GM19452 (cell line): Measurements from ENCODE around the gene DNAAF8.
"Not testable (repeated sequence)": the region's sequence is repeated elsewhere in the genome, so short reads cannot be mapped to it uniquely, and the experiment has no call there.

Source experiments
- ATAC-seq: cut with Tn5 transposase; IDR thresholded peaks from one replicate; pipeline ENCODE4 v1.9.1; 2021; ENCODE audit not compliant: unreplicated experiment

The DNAAF8 gene

GRCh38 chr16:4780235-4780634 is 45.9 kb downstream of the DNAAF8 start:
- ATAC-seq: no peak

GRCh38 chr16:4783251-4783950 is 49.1 kb downstream of the DNAAF8 start:
- ATAC-seq: no peak

DNA sequence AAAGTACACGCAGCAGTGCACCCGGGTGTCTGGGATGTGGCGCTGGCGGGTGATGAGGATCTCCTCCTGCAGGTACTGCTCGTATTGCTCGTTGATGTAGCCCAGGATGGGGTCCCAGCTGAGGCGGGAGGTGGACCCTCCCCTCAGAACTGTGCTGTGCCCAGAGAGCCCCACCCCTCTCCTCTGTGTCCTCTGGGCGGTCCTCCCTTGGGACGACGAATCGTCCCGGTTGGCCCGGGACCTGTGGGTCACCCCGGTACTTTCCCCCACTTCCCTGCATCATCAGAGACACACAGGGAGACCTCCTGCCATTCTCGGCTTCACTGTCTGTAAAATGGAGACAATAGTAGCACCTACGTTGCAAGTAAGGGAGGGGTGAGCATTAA is 49.6 kb downstream of the DNAAF8 start:
- ATAC-seq: no peak

DNA sequence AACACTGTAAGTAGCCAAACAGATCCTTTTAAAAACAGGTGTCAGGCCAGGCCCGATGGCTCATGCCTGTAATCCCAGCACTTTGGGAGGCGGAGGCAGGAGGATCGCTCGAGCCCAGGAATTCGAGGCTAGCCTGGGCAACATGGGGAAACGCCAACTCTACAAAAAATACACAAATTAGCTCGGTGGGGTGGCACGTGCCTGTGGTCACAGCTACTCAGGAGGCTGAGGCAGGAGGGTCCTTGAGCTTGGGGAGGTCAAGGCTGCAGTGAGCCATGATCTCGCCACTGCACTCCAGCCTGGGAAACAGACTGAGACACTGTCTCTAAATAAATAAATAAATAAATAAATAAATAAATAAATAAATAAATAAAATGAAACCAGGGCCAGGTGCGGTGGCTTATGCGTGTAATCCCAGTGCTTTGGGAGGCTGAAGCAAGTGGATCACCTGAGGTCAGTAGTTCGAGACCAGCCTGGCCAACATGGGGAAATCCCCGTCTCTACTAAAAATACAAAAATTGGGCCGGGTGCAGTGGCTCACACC is 50.2 kb downstream of the DNAAF8 start:
- not testable (repeated sequence) for ATAC-seq

- no peak for ATAC-seq
Observed at GRCh38 chr16:4785758-4786433, 51.6 kb downstream of the DNAAF8 start.

DNA sequence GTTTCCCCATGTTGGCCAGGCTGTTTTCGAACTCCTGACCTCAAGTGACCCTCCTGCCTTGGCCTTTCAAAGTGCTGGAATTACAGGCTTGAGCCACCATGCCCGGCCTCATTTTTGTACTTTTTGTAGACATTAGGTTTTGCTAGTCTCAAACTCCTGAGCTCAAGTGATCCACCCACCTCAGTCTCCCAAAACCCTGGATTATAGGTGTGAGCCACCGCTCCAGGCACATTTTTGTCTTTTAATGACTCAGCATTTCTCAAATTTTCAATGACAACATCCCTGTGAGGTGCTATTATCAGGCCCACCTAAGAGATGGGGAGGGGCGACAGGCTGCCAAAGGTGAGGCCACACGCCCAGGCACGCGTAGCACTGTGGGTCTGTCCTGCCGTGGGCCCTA is 52.7 kb downstream of the DNAAF8 start:
- ATAC-seq: no peak

DNA sequence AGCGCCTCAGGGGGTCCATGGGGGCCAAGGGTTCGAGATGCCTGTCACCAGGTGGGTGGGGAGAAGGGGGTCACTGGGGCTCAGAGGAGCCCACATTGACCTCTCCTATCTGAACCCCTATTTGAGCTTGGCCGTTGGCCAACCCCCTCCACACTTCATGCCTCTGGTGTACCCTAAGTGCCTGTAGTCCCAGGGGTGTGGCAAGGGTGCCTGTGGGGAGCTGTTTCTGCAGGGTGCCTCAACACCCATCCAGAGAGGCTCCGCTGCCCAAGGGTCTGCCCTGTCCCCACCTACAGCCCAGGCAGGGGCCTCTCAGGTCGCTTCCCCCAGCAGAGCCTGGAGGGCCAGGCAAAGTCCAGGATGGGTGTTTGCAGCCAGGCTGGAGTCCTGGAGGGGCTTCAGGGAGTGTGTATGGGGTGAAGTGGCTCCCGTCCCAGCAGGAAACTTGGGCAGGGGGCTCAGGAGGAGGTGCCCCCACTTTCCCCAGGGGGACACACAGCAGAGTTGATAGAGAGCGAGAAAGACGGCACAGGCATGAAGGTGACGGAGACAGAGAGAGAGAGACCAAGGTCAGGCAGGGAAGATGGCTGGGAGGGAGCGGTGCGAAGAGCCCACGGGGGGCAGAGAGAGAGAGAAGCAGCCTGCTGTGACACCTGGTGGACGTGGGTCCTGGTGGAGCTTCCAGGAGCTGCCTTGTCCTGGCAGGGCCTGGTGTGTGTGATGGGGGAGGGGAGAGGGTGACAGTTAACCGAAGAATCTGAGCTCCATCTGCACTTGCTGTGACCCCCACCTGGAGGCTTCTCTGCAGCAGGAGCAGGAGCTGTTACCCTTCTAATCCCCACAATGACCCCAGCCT is 53.5 kb downstream of the DNAAF8 start, which contains the start of gene SEPTIN12:
Gene SEPTIN12 (minus strand): TSS at position 719 of the 856 bp plus-strand sequence. CDS start 700 bp downstream, at position 19.
- ATAC-seq: no peak

DNA sequence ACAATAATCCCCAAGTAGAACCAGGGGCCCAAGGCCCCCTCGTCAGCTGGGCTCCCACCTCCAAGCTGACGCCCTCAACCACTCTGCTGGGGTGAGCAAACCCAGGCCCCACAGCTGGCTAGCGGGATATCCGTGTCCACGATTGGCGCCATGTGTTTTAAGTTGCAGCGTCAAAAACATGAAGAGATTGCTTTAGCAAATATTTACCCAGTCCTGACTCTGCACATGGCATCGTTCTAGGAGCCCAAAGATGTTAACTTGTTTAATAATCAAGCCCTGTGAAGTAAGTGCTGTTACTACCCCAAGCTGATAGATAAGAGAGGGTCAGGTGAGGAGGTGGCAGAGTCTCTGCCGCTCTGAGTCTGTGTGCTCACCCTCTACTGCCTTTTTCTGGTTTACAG is 54.2 kb downstream of the DNAAF8 start:
- no peak for ATAC-seq

DNA sequence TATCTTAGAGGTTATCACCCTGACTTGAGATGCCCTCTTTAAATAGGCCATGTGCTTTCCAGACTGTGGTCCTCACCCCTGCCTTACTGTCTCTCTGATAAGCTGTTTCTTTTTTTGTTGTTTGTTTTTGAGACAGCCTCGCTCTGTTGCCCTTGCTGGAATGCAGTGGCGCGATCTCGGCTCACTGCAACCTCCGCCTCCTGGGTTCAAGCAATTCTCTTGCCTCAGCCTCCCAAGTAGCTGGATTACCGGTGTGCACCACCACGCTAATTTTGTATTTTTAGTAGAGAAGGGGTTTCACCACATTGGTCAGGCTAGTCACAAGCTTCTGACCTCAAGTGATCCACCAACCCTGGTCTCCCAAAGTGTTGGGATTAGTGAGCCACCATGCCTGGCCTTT is 54.6 kb downstream of the DNAAF8 start:
- ATAC-seq: no peak

DNA sequence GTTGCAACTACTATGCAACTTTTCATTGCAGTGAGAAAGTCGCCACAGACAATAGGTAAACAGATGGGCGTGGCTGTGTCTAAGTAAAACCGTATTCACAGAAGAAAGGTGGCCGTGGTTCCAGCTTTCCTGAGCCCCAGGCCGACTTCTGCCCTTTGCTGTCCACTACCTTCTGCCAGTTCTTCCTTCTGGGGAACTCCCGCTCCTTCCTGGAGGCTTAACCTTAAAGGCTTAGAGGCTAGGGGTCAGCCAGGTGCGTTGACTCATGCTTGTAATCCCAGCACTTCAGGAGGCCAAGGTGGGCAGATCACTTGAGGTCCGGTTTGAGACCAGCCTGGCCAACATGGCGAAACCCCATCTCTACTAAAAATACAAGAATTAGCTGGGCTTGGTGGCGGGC is 55.9 kb downstream of the DNAAF8 start:
- no peak for ATAC-seq

DNA sequence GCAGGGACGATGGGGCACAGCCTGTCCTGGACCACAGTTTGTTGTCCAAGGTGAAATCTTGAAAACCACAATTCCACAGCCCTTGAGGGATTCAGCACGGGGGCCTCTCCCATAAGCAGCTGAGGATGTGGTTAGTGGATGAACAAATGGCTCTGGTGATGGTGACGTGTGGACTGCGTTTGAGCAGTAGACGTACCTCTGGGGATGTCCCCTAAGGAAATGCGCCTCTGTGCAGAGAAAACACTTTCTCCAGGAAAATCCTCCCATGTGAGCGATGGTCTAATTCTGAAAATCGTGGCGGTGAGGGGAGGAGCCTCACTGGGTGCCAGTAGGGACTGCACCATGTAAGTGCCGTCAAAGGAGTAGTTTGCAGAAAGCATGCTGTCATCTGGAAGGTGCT is 56.5 kb downstream of the DNAAF8 start:
- no peak for ATAC-seq

GRCh38 chr16:4792951-4793513 is 58.7 kb downstream of the DNAAF8 start:
- no peak for ATAC-seq

GRCh38 chr16:4795181-4795827 is 61.0 kb downstream of the DNAAF8 start, which contains the start of gene SMIM22:
Gene SMIM22, plus strand, starts transcription at chr16:4795369. Its CDS starts 366 bp downstream, at chr16:4795735.
- ATAC-seq: no peak

GRCh38 chr16:4795828-4796572 is 61.7 kb downstream of the DNAAF8 start:
- no peak for ATAC-seq

DNA sequence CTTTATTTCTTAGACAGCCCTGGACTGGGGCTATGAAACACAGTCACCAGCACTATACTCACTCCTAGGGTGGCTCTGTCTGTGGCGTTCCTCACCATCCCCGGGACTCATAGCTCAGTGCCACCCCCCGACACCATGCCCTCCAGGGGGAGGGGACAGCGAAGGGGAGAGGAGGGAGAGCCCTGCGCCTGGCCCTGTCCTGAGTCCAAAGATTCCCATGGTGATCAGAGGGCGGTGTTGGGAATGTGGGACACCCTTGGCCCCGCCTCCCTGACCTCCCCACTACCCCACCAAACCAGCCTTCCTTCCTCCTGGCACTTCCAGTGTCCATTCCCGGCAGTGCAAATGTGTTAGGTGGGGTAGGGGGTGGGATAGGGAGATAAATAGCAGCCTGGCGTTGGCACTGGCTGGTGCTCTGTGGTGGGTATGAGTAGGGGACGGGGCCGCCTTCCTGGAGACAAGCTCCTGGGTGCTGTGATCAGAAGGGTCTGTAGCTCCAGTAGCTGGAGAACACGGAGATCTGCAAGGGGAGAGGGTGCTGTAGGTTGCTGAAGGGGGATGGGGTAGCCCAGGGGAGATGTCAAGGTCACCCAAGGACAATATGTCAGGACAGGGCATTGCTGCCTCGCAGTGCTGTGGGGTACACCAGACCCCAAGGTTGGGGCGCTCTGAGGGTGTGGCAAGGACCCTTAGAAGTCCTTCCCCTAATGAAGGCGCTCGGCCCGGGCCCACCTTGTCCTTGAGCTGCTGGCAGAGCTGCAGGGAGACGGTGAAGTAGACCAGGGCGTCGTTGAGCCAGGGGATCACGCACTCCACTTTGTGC is 62.9 kb downstream of the DNAAF8 start:
- ATAC-seq: no peak

GRCh38 chr16:4797805-4798252 is 63.5 kb downstream of the DNAAF8 start:
- ATAC-seq: no peak

- no peak for ATAC-seq
Observed at GRCh38 chr16:4798456-4798855, 64.1 kb downstream of the DNAAF8 start.
